ENCODE data around the gene CEACAM21. TPM values are rescaled to one million over a fixed set of nuclear protein-coding genes. Genes with fewer than 3 reads are reported as not detected.

CEACAM21 gene
- total RNA-seq, 1 donor from 2014 or later: 19.4 TPM

DNA sequence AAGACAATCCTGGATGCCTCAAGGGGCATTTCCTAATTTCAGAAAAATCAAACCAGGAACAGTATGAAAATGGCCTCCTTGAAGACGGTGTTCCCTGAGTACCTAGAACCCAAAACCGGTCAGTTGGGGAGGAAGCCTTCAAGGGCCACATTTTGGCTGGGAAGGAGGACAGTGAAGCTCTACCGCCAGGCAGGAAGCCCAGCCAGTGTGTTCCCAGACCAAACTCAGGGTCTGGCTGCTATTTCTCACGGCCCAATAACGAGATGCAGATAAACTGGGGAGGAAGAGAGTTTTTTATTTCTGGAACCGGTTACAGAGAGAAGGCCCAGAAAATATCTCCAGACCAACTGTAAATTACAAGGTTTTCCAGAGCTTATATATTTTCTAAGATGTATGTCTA, 24.3 kb upstream of the CEACAM21 start:
- H3K4me3 Mint-ChIP-seq (ENCODE audit: low read depth): peak overlapping the region; percentile 89
- peaks cover 7% of the 10 kb centered on the region for H3K9me3 Mint-ChIP-seq
- H3K4me1 Mint-ChIP-seq (ENCODE audit: low read depth): peaks cover 69% of the 10 kb centered on the region
- peak overlapping the region; percentile 95 for H3K27ac Mint-ChIP-seq
- no peaks in the 10 kb centered on the region for H3K27me3 Mint-ChIP-seq (ENCODE audit: low read depth)
- H3K36me3 Mint-ChIP-seq (ENCODE audit: low read depth): peaks cover 63% of the 10 kb centered on the region
- no peak for DNase-seq (ENCODE audit: low spot score)
- intact Hi-C loops (cut with micrococcal nuclease): loop anchor here (1.0 kb wide), 2 partner anchors 9 to 16 kb away; no protein-coding TSS in a partner anchor

DNA sequence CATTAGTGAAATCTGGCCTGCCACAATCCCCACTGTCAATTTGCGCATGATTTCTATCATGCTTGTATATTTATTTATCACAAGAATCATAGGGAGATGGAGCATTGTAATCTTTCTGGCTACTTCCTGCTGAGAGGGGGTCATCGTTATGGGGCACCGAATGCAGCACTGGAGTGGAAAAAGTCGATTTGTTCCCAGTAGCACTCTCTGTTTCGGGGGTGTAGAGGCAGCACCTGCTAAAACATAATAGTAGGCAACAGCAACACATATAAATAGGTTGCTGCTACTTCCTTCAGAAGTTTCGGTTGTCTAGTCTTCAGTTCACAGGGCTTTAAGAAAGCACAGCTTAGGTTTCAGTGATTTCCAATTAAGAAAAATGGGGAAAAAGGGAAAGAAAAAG, 23.4 kb upstream of the CEACAM21 start:
- DNase-seq (ENCODE audit: low spot score): no peak
- H3K9me3 Mint-ChIP-seq: peaks cover 7% of the 10 kb centered on the region
- H3K27ac Mint-ChIP-seq: peak overlapping the region; percentile 95
- peak overlapping the region; percentile 89 for H3K4me3 Mint-ChIP-seq (ENCODE audit: low read depth)
- intact Hi-C loops (cut with micrococcal nuclease): loop anchor here (1.0 kb wide), 2 partner anchors 10 to 17 kb away; no protein-coding TSS in a partner anchor
- no peaks in the 10 kb centered on the region for H3K27me3 Mint-ChIP-seq (ENCODE audit: low read depth)
- peaks cover 66% of the 10 kb centered on the region for H3K4me1 Mint-ChIP-seq (ENCODE audit: low read depth)
- H3K36me3 Mint-ChIP-seq (ENCODE audit: low read depth): peaks cover 69% of the 10 kb centered on the region

DNA sequence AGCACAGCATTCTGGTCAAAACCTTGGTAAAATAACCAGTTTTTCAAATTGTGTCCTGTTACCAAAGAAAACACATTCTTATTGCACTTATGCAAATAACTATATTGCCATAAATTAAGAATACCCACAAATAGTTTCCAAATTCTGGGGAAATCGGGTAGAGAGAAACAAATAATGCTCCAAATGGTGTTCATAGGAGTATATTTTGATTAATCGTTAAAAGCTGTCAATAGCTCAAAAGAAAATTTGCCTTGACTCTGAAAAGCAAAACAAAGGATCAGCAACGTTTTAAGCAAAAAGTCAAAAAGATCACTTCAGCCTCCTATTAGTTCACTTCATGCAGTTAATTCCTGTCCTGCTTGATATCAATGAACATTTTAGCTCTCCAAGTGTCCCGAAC, 22.2 kb upstream of the CEACAM21 start:
- Mint-ChIP-seq H3K36me3 (ENCODE audit: low read depth) (peaks cover 75% of the 10 kb centered on the region), H3K27me3 (ENCODE audit: low read depth) (no peaks in the 10 kb centered on the region), H3K4me1 (ENCODE audit: low read depth) (peaks cover 65% of the 10 kb centered on the region)

DNA sequence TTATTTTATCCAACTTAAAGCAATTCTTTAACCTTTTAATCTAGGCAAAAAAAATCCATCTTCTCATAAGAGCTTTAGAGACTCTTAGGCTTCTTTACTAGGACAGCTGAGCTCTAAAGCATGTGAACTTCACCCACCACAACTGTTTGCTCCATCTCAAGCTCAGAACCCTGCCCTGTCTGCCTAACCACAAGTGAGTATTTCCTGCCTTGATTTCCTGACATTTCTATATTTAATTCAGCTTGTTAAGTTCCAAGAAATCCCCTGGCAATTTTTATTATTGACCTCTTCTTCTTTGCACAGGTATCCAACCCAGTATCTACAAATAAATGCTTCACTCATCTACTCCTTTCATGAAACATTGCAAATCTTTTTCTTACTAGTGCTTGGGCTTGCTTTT, 21.1 kb upstream of the CEACAM21 start:
- intact Hi-C loops (cut with micrococcal nuclease): loop anchor here (1.0 kb wide), 1 partner anchor 8 kb away; no protein-coding TSS in a partner anchor
- peak overlapping the region; percentile 70 for H3K4me3 Mint-ChIP-seq (ENCODE audit: low read depth)
- DNase-seq (ENCODE audit: low spot score): no peak
- no peaks in the 10 kb centered on the region for H3K27me3 Mint-ChIP-seq (ENCODE audit: low read depth)
- peak overlapping the region; percentile 85 for H3K27ac Mint-ChIP-seq
- H3K9me3 Mint-ChIP-seq: peaks cover 7% of the 10 kb centered on the region
- H3K4me1 Mint-ChIP-seq (ENCODE audit: low read depth): peaks cover 69% of the 10 kb centered on the region
- H3K36me3 Mint-ChIP-seq (ENCODE audit: low read depth): peaks cover 82% of the 10 kb centered on the region

More for the DNA sequence above, 22.2 kb upstream of the CEACAM21 start:
- Mint-ChIP-seq H3K27ac (peak overlapping the region; percentile 70), H3K9me3 (peaks cover 7% of the 10 kb centered on the region), H3K4me3 (ENCODE audit: low read depth) (peak overlapping the region; percentile 56)
- intact Hi-C loops (cut with micrococcal nuclease): loop anchor here (1.0 kb wide), 1 partner anchor 9 kb away; no protein-coding TSS in a partner anchor
- DNase-seq (ENCODE audit: low spot score): no peak

DNA sequence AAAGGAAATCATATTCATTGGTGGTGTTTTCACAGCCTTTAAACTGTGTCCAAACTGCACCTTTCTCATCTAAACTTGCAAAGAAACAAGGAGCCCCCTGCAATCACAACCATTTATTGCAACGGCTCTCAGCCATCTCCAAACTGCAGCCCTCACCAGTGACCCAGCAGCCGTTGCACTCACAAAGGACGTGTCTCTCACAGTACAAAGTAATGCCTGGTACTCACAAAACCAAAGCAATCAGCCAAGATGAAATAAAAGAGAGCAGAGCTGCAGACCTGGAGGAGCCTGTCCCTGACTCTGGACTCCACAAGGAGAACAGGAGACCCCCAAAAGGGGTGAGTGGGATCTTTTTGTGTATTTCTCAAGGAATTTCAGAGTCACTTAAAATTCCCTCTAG, 20.2 kb upstream of the CEACAM21 start:
- Mint-ChIP-seq H3K9me3 (peaks cover 7% of the 10 kb centered on the region), H3K4me1 (ENCODE audit: low read depth) (peaks cover 69% of the 10 kb centered on the region), H3K27ac (peak overlapping the region; percentile 85), H3K4me3 (ENCODE audit: low read depth) (peak overlapping the region; percentile 34), H3K36me3 (ENCODE audit: low read depth) (peaks cover 80% of the 10 kb centered on the region), H3K27me3 (ENCODE audit: low read depth) (no peaks in the 10 kb centered on the region)
- intact Hi-C loops (cut with micrococcal nuclease): no loop called here
- DNase-seq (ENCODE audit: low spot score): no peak

DNA sequence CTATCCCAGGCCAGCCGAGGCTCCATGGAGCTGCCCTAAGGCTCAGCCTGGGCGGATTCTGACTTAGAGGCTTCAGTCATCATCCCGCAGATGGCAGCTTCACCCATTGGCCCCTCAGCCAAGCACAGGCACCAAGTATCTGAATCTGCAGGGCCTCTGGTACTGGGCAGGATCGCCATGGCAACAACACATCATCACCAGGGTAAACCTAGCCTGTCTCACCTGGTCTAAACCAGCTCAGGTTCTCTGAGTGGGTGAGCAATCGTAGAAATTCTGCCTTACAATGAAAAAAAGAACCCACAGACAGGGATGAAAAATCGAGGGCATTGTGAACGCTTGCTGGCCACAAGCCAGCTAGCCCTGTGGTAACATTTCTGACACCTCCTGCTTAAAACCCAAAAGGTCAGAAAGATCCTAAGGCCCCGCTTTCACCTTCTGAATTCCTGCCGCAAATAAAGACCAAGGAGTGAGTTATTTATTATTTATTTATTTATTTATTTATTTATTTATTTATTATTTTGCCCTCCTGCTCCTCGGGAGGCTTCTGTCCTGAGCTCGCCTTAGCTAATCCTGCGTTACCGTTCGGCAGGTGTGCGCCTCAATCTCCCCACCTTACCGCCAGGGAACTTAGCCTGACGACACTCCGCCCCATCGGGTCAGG, 12.0 kb upstream of the CEACAM21 start:
- H3K4me1 Mint-ChIP-seq (ENCODE audit: low read depth): peaks cover 34% of the 10 kb centered on the region
- H3K27me3 Mint-ChIP-seq (ENCODE audit: low read depth): peaks cover 11% of the 10 kb centered on the region
- H3K27ac Mint-ChIP-seq: no peak overlapping the region
- DNase-seq (ENCODE audit: low spot score): no peak
- peak overlapping the region; percentile 18 for H3K4me3 Mint-ChIP-seq (ENCODE audit: low read depth)
- no peaks in the 10 kb centered on the region for H3K9me3 Mint-ChIP-seq
- intact Hi-C loops (cut with micrococcal nuclease): loop anchor here (1.0 to 5.0 kb wide), 4 partner anchors 10 to 257 kb away; no protein-coding TSS in a partner anchor
- H3K36me3 Mint-ChIP-seq (ENCODE audit: low read depth): peaks cover 39% of the 10 kb centered on the region

DNA sequence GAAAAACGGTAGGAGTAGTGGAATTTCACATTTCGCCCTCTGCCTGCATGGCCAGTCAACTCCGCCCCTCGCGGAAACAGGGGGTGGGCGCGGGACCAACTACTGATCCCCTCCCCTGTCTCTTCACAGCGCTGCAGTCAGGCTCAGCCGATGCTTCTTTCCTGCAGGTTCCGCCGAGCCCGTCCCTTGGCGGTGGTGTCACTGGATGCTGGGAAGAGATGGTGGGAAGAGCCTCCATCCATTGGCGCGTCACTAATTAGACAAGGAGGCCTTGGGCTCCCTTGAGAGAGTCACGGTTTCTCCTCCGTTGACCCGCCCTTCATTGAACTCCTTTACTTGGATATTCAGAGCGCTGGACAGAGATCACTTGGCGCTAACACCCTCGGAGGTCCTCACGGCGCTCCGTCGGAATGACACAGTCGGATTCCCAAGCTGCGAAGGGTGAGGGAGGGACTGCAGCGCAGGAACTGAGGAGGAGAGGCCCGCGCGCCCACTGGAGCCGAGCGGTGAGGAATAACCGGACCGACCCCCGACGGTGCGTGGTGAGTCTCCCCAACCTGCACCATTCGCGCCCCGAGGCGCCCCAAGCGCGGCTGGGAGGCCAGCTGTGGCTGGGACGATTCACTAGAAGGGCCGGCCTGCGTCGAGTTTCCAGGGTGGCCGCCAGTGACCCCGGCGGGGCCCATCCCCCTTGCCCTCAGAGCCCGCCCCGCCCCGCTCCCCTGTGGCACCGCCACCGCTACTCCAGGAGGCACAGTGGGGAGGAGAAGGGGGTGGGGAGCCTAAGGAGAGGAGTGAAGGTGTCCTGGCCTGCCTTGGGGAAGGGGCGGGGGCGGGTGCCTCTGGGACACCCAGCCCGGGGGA, 11.2 kb upstream of the CEACAM21 start:
- H3K4me1 Mint-ChIP-seq (ENCODE audit: low read depth): peaks cover 27% of the 10 kb centered on the region
- H3K4me3 Mint-ChIP-seq (ENCODE audit: low read depth): peak overlapping the region; percentile 18
- no peaks in the 10 kb centered on the region for H3K9me3 Mint-ChIP-seq
- no peak overlapping the region for H3K27ac Mint-ChIP-seq
- peaks cover 33% of the 10 kb centered on the region for H3K36me3 Mint-ChIP-seq (ENCODE audit: low read depth)
- peaks cover 11% of the 10 kb centered on the region for H3K27me3 Mint-ChIP-seq (ENCODE audit: low read depth)
- DNase-seq (ENCODE audit: low spot score): no peak
- intact Hi-C loops (cut with micrococcal nuclease): loop anchor here (5.0 kb wide), 2 partner anchors 42 to 257 kb away; no protein-coding TSS in a partner anchor

DNA sequence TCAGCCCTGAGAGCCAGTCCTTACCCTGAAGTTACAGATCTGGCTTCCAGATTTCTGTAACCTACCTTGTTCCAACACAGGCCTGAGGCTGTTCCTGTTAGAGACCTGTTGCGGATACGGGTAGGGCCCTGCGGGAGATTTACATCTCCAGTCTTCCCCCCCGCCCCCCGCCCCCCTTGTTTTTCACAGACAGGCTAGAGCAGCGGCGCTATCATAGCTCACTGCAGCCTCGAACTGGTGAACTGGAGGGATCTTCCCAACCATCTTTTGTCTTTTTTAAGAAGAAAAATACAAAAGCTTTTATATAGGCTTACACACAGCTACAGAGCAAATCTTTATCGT, 10.6 kb upstream of the CEACAM21 start:
- Mint-ChIP-seq H3K27me3 (ENCODE audit: low read depth) (peaks cover 11% of the 10 kb centered on the region), H3K27ac (no peak overlapping the region), H3K36me3 (ENCODE audit: low read depth) (peaks cover 28% of the 10 kb centered on the region), H3K4me3 (ENCODE audit: low read depth) (no peak overlapping the region), H3K4me1 (ENCODE audit: low read depth) (peaks cover 25% of the 10 kb centered on the region), H3K9me3 (no peaks in the 10 kb centered on the region)
- intact Hi-C loops (cut with micrococcal nuclease): no loop called here
- DNase-seq (ENCODE audit: low spot score): no peak

DNA sequence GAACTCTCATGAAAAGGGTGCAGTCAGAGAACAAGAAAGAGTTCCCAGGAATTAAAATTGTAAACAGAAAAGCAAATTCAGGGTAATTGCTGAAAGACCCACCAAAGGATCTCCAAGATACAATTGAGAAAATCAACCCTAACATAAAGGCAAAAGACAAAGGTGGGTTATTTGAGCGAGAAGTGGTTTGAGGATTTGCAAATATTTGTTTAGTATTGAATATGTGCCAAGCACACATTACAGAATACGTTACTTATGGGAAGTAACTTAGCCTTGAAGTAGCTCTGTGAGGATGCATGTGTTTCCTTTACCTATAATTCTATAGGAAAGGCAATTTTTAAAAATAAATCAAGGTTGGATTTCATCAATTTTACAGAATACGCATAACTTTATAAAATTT, 10.0 kb upstream of the CEACAM21 start:
- DNase-seq (ENCODE audit: low spot score): no peak
- Mint-ChIP-seq H3K27ac (no peak overlapping the region), H3K36me3 (ENCODE audit: low read depth) (peaks cover 33% of the 10 kb centered on the region), H3K9me3 (no peaks in the 10 kb centered on the region), H3K27me3 (ENCODE audit: low read depth) (peaks cover 11% of the 10 kb centered on the region), H3K4me1 (ENCODE audit: low read depth) (peaks cover 28% of the 10 kb centered on the region), H3K4me3 (ENCODE audit: low read depth) (no peak overlapping the region)
- intact Hi-C loops (cut with micrococcal nuclease): no loop called here

DNA sequence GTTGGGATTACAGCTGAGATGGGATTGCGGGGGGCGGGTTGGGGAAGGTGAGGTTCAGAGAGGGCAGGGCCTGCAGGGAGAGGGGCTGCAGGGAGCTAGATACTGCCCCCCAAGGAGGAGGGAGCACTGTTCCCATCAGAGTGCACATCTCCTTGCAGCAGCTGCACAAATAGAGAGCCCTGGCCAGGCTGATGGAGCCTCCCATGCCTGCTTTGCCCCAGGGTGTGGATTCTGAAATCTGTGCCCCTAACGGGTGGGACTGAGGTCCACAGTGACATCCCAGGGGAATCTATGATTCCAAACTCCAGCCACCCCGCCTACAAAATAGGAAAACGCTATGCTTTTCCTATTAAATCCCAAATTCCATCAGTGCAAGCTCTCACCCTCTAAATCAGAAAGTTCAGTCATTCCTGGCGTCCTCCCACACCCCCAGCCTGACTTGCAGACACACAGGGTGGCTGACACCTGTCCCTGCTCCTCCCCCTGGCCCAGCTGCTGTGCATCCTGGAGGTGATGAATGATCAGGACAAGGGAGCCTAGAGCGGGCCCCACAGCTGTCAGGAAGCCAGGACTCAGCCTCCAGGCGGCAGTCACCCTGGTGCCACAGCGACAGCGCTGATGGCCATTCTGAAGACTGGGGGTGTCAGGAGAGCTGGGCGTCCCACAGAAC, 6.3 kb upstream of the CEACAM21 start:
- H3K36me3 Mint-ChIP-seq (ENCODE audit: low read depth): peaks cover 23% of the 10 kb centered on the region
- peaks cover 7% of the 10 kb centered on the region for H3K4me1 Mint-ChIP-seq (ENCODE audit: low read depth)
- H3K4me3 Mint-ChIP-seq (ENCODE audit: low read depth): no peak overlapping the region
- intact Hi-C loops (cut with micrococcal nuclease): loop anchor here (1.0 to 2.0 kb wide), 2 partner anchors 27 to 120 kb away; no protein-coding TSS in a partner anchor
- peaks cover 3% of the 10 kb centered on the region for H3K27me3 Mint-ChIP-seq (ENCODE audit: low read depth)
- H3K27ac Mint-ChIP-seq: no peak overlapping the region
- DNase-seq (ENCODE audit: low spot score): no peak
- H3K9me3 Mint-ChIP-seq: no peaks in the 10 kb centered on the region

DNA sequence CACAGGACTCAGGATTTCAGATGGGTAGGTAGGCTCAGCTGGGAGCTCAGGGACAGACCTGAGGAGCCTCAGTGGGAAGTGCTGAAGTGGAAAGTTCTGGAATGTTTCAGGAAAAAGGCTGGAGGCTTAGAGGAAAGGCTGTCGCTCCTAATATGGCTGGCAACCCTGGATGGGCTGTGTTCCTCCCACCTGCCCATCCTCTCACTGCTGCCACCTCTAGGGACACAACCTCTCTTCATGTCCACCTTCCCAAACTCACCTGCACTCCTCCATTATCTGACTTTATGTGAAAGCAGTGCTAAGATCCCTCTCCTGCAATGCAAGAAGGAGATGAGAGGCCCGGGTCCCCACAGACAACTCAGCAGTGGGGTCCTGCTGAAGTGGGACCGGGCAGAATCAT, 5.8 kb upstream of the CEACAM21 start:
- H3K9me3 Mint-ChIP-seq: no peaks in the 10 kb centered on the region
- H3K36me3 Mint-ChIP-seq (ENCODE audit: low read depth): peaks cover 21% of the 10 kb centered on the region
- no peak overlapping the region for H3K27ac Mint-ChIP-seq
- H3K27me3 Mint-ChIP-seq (ENCODE audit: low read depth): peaks cover 2% of the 10 kb centered on the region
- no peak for DNase-seq (ENCODE audit: low spot score)
- no peak overlapping the region for H3K4me3 Mint-ChIP-seq (ENCODE audit: low read depth)
- H3K4me1 Mint-ChIP-seq (ENCODE audit: low read depth): peaks cover 6% of the 10 kb centered on the region
- intact Hi-C loops (cut with micrococcal nuclease): loop anchor here (1.0 to 2.0 kb wide), 2 partner anchors 27 to 121 kb away; no protein-coding TSS in a partner anchor

DNA sequence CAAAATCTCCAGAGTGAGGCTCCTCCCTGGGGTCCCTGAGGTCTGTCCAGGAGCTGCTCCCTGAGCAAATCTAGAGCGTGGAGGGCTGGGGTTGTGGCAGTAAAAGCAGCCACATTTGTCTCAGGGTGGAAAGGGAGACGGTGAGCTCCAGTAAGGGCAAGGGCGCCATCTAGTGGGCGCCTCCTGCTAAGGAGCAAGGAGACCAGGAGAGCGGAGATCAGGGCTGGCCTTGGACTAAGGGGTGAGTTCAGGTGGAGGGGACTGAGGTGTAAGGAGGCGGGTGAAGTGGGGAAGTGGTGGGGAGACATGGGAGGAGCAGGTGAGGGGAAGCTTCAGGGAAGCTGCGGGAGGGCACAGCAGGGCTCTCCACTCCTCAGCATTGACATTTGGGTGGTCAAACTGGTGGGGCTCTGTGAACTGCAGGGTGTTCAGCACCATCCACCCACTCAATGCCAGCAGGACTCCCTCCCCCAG, 5.3 kb upstream of the CEACAM21 start:
- intact Hi-C loops (cut with micrococcal nuclease): loop anchor here (1.0 to 2.0 kb wide), 2 partner anchors 28 to 121 kb away; no protein-coding TSS in a partner anchor
- Mint-ChIP-seq H3K4me3 (ENCODE audit: low read depth) (no peak overlapping the region), H3K4me1 (ENCODE audit: low read depth) (peaks cover 9% of the 10 kb centered on the region), H3K27me3 (ENCODE audit: low read depth) (peaks cover 2% of the 10 kb centered on the region), H3K9me3 (no peaks in the 10 kb centered on the region), H3K27ac (no peak overlapping the region), H3K36me3 (ENCODE audit: low read depth) (peaks cover 18% of the 10 kb centered on the region)
- DNase-seq (ENCODE audit: low spot score): peak; percentile 72

Data from activated T-helper 2 cell treated with anti-CD3 and anti-CD28 coated beads, Interferon-gamma antibody, Interleukin-2, Interleukin-4, amounts not matched to agents 10 μg/mL and 5 μg/mL and 100 μg/mL, durations not matched to agents 14 hours and 24 hours and 36 hours (primary cell).